IMR-90 (cell line): Measurements from ENCODE around the gene SCCPDH.

Experiments
- CTCF ChIP-seq: conservative IDR thresholded peaks from 2 replicates; pipeline ENCODE4 v1.5.1; 2012; ENCODE audit warnings: mild to moderate bottlenecking, low read depth, low read length, improper control_type of control experiment
- ELK1 ChIP-seq: fragments of 150-350 bp; IDR thresholded peaks from 2 replicates; pipeline ENCODE4 v1.6.1; 2016; ENCODE audit warnings: low read depth, mild to moderate bottlenecking, low read length, moderate library complexity, borderline replicate concordance
- MAZ ChIP-seq: IDR thresholded peaks from 2 replicates; pipeline ENCODE4 v1.6.1; 2012; ENCODE audit warnings: low read depth, mild to moderate bottlenecking, low read length, improper control_type of control experiment, moderate library complexity, borderline replicate concordance
- RAD21 ChIP-seq: IDR thresholded peaks from 2 replicates; pipeline ENCODE4 v1.6.1; 2012; ENCODE audit warnings: low read length, improper control_type of control experiment
- RFX5 ChIP-seq: IDR thresholded peaks from 2 replicates; pipeline ENCODE4 v1.8.0; 2012; ENCODE audit warnings: low read depth, mild to moderate bottlenecking, low read length, moderate library complexity
- SMC3 ChIP-seq: fragments of 150-350 bp; IDR thresholded peaks from 2 replicates; pipeline ENCODE4 v1.6.1; 2016; ENCODE audit warnings: low read depth, mild to moderate bottlenecking, antibody characterized with exemption, low read length, moderate library complexity

- TF ChIP-seq CTCF (no peak), ELK1 (no peak), MAZ (no peak), RFX5 (no peak), RAD21 (no peak), SMC3 (no peak)
Measured at GRCh38 chr1:246678816-246679793, 45.1 kb upstream of the SCCPDH start.
